ENCODE results near the gene CDK14. TPM values are rescaled to one million over a fixed set of nuclear protein-coding genes. Genes with fewer than 3 reads are reported as not detected.

Gene CDK14
- polyA plus RNA-seq, 1 donor from 2014 or later, result 25.1 TPM

- H3K9ac ChIP-seq (ENCODE audit: low read length), result no peak overlapping the region
- H3K79me2 ChIP-seq (replicated peaks; ENCODE audit: insufficient read depth, low read length), result no peaks in the 10 kb centered on the region
- no peaks in the 10 kb centered on the region for H4K20me1 ChIP-seq (ENCODE audit: insufficient read depth)
- H3F3A ChIP-seq (ENCODE audit: insufficient read depth, low read length, poor library complexity, severe bottlenecking), result no peaks in the 10 kb centered on the region
- no peak overlapping the region for H3K4me3 ChIP-seq (ENCODE audit: low read length)
- H3K36me3 ChIP-seq (ENCODE audit: insufficient read depth, low read length), result no peaks in the 10 kb centered on the region
- H3K9me2 ChIP-seq (ENCODE audit: insufficient read depth, low read length), result no peaks in the 10 kb centered on the region
- no peak overlapping the region for H2AFZ ChIP-seq (ENCODE audit: low read depth, low read length)
- TF ChIP-seq RAD21 (conservative IDR thresholded peaks at IDR 0.05), result no peak
- H3K9me3 ChIP-seq (ENCODE audit: low read length), result no peaks in the 10 kb centered on the region
- H3K4me2 ChIP-seq (ENCODE audit: low read length), result no peak overlapping the region
- no peaks in the 10 kb centered on the region for H3K27me3 ChIP-seq (ENCODE audit: insufficient read depth, low read depth, low read length)
- H3K27ac ChIP-seq (ENCODE audit: low read length), result no peak overlapping the region
These were observed 4.1 kb upstream of the CDK14 start for GRCh38 chr7:90592033-90592432.

DNA sequence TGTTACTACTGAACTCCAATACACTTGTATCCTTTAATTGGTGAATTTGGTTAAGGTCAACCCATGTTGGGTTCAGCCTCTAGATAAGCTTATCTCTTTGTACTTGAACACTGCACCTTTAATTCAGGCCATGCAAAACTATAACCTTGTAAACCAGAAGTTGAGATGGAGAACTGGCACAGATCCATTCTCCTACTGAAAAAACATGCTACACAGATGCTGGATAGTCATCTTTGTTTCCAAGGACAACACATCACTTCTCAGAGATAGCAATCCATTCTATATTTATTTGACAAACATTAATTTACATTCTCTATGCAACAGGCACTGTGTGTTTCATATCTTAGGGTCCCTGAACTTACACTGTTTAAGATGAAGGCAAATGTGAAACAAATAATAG lies 2.9 kb upstream of the CDK14 start:
- Histone ChIP-seq H3K79me2 (replicated peaks; ENCODE audit: insufficient read depth, low read length) (peaks cover 5% of the 10 kb centered on the region), H3K9me2 (ENCODE audit: insufficient read depth, low read length) (no peaks in the 10 kb centered on the region), H3K9ac (ENCODE audit: low read length) (no peak overlapping the region), H2AFZ (ENCODE audit: low read depth, low read length) (no peak overlapping the region), H3K27me3 (ENCODE audit: insufficient read depth, low read depth, low read length) (no peaks in the 10 kb centered on the region), H3K27ac (ENCODE audit: low read length) (no peak overlapping the region), H3K4me3 (ENCODE audit: low read length) (no peak overlapping the region), H3K4me2 (ENCODE audit: low read length) (no peak overlapping the region), H3F3A (ENCODE audit: insufficient read depth, low read length, poor library complexity, severe bottlenecking) (no peaks in the 10 kb centered on the region), H3K9me3 (ENCODE audit: low read length) (no peaks in the 10 kb centered on the region), H3K36me3 (ENCODE audit: insufficient read depth, low read length) (no peaks in the 10 kb centered on the region), H4K20me1 (ENCODE audit: insufficient read depth) (no peaks in the 10 kb centered on the region)
- TF ChIP-seq EZH2 (IDR thresholded peaks at IDR 0.05; ENCODE audit: borderline replicate concordance, insufficient read depth, low read length, poor library complexity, severe bottlenecking) (no peak), EP300 (conservative IDR thresholded peaks at IDR 0.05; ENCODE audit: poor library complexity, severe bottlenecking) (no peak), RAD21 (conservative IDR thresholded peaks at IDR 0.05) (no peak), MXI1 (conservative IDR thresholded peaks at IDR 0.05; ENCODE audit: poor library complexity, severe bottlenecking) (no peak), SMC3 (conservative IDR thresholded peaks at IDR 0.05; ENCODE audit: poor library complexity) (no peak), POLR2AphosphoS5 (IDR thresholded peaks at IDR 0.05) (no peak), TAF1 (IDR thresholded peaks at IDR 0.05; ENCODE audit: low read depth) (no peak)
- TF ChIP-seq, protein P1, sequence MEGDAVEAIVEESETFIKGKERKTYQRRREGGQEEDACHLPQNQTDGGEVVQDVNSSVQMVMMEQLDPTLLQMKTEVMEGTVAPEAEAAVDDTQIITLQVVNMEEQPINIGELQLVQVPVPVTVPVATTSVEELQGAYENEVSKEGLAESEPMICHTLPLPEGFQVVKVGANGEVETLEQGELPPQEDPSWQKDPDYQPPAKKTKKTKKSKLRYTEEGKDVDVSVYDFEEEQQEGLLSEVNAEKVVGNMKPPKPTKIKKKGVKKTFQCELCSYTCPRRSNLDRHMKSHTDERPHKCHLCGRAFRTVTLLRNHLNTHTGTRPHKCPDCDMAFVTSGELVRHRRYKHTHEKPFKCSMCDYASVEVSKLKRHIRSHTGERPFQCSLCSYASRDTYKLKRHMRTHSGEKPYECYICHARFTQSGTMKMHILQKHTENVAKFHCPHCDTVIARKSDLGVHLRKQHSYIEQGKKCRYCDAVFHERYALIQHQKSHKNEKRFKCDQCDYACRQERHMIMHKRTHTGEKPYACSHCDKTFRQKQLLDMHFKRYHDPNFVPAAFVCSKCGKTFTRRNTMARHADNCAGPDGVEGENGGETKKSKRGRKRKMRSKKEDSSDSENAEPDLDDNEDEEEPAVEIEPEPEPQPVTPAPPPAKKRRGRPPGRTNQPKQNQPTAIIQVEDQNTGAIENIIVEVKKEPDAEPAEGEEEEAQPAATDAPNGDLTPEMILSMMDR (IDR thresholded peaks at IDR 0.05; ENCODE audit: poor library complexity, severe bottlenecking), result no peak
- TF ChIP-seq, protein P2, sequence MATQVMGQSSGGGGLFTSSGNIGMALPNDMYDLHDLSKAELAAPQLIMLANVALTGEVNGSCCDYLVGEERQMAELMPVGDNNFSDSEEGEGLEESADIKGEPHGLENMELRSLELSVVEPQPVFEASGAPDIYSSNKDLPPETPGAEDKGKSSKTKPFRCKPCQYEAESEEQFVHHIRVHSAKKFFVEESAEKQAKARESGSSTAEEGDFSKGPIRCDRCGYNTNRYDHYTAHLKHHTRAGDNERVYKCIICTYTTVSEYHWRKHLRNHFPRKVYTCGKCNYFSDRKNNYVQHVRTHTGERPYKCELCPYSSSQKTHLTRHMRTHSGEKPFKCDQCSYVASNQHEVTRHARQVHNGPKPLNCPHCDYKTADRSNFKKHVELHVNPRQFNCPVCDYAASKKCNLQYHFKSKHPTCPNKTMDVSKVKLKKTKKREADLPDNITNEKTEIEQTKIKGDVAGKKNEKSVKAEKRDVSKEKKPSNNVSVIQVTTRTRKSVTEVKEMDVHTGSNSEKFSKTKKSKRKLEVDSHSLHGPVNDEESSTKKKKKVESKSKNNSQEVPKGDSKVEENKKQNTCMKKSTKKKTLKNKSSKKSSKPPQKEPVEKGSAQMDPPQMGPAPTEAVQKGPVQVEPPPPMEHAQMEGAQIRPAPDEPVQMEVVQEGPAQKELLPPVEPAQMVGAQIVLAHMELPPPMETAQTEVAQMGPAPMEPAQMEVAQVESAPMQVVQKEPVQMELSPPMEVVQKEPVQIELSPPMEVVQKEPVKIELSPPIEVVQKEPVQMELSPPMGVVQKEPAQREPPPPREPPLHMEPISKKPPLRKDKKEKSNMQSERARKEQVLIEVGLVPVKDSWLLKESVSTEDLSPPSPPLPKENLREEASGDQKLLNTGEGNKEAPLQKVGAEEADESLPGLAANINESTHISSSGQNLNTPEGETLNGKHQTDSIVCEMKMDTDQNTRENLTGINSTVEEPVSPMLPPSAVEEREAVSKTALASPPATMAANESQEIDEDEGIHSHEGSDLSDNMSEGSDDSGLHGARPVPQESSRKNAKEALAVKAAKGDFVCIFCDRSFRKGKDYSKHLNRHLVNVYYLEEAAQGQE (IDR thresholded peaks at IDR 0.05; ENCODE audit: borderline replicate concordance), result no peak
